Stomach (tissue), 9 donors: Measurements from ENCODE around the gene COA8. TPM values are rescaled to one million over a fixed set of nuclear protein-coding genes. Genes with fewer than 3 reads are reported as not detected.

Experiments used
- DNase-seq, 2 donors: peaks; one replicate each; pipeline versions ENCODE4 v3.0.0 to v3.0.0-alpha.2; 2013 to 2019
- H3K27ac ChIP-seq, 5 donors: fragments of 200-600 bp in 4 of 5; sonication (generic) in 4 of 5; one replicate each; pipeline ENCODE4 v1.5.1; 2013 to 2019; ENCODE audit warnings: mild to moderate bottlenecking in 1 of 5, moderate library complexity in 1 of 5
- H3K27me3 ChIP-seq, 3 donors: fragments of 200-600 bp; sonication (generic); one replicate each; pipeline ENCODE4 v1.5.1; 2017 to 2019; ENCODE audit warnings: mixed run types in 1 of 3
- H3K36me3 ChIP-seq, 4 donors: fragments of 200-600 bp; sonication (generic); 1 replicate in 3 of 4; 2 replicates in 1 of 4; pipeline ENCODE4 v1.5.1; 2016 to 2019
- H3K4me1 ChIP-seq, 4 donors: fragments of 200-600 bp; sonication (generic); one replicate each; pipeline ENCODE4 v1.5.1; 2016 to 2019
- H3K4me3 ChIP-seq, 4 donors: fragments of 200-600 bp; sonication (generic) in 3 of 4; one replicate each; pipeline ENCODE4 v1.5.1; 2016 to 2019; ENCODE audit warnings: mild to moderate bottlenecking in 1 of 4
- H3K9me3 ChIP-seq, 4 donors: fragments of 200-600 bp; sonication (generic); one replicate each; pipeline ENCODE4 v1.5.1; 2016 to 2019
- EP300 ChIP-seq: sonication (generic); formaldehyde crosslinking; IDR thresholded peaks from one replicate; pipeline ENCODE4 v1.6.1; 2017; ENCODE audit warnings: antibody characterized with exemption
- POLR2A ChIP-seq, 4 donors: fragments of 450-650 bp; IDR thresholded peaks; one replicate each; pipeline ENCODE4 v1.6.1; 2016; ENCODE audit warnings: antibody characterized with exemption in 4 of 4, control low read depth in 2 of 4, mild to moderate bottlenecking in 1 of 4, moderate library complexity in 1 of 4
- POLR2AphosphoS5 ChIP-seq, 3 donors: sonication (generic); formaldehyde crosslinking; IDR thresholded peaks; one replicate each; pipeline ENCODE4 v1.6.1; 2016; ENCODE audit warnings: antibody characterized with exemption in 3 of 3
- WGBS, 5 donors: extraction: QIAGEN DNeasy Blood & Tissue Kit in 3 of 5; methylation state at CpG; one replicate each; pipeline versions ENCODE4 v1.1.5 to v1.1.7; 2013 to 2018; 5-methylcytosine and 5-hydroxymethylcytosine counted together
- intact Hi-C: fragments of 100-400 bp; cut with DNase I; formaldehyde crosslinking; loops from one replicate; pipeline ENCODE4 v1.15.1; 2023; ENCODE audit warnings: low total_unique reads
- polyA plus RNA-seq, 3 donors: library from polyadenylated mRNA; stranded (reverse); fragments of 200-250 nt; gene quantifications; one replicate each; pipeline ENCODE4 v1.2.3, GENCODE V29; 2013
- total RNA-seq, 5 donors: library from RNA; depleted of rRNA; stranded (reverse); fragments of >200 nt; gene quantifications; one replicate each; pipeline versions ENCODE4 v1.1.0 to v1.2.3, GENCODE V29; 2014 to 2016
- TF ChIP-seq, protein P1 (sequence below), 7 experiments: fragments of 450-650 bp in 4 of 7; fragments of 200-600 bp in 3 of 7; sonication (generic) in 3 of 7; IDR thresholded peaks; one replicate each; pipeline ENCODE4 v1.5.1; 2016 to 2019; ENCODE audit warnings: antibody characterized with exemption in 7 of 7, control low read depth in 2 of 7, mild to moderate bottlenecking in 1 of 7
- donor health status: healthy with polysubstance abuse.
- donor health status: Bipolar disorder and iron deficiency.
- donor health status: healthy.

COA8 gene
- total and polyA plus RNA-seq, 8 donors: 6.4 to 96.5 (median 21.0) TPM

- intact Hi-C loops: no loop called here
- TF ChIP-seq POLR2AphosphoS5 (IDR thresholded peaks at IDR 0.05): no peak
- no peak for TF ChIP-seq POLR2A (IDR thresholded peaks at IDR 0.05)
- no peak for TF ChIP-seq EP300
- TF ChIP-seq, protein P1, sequence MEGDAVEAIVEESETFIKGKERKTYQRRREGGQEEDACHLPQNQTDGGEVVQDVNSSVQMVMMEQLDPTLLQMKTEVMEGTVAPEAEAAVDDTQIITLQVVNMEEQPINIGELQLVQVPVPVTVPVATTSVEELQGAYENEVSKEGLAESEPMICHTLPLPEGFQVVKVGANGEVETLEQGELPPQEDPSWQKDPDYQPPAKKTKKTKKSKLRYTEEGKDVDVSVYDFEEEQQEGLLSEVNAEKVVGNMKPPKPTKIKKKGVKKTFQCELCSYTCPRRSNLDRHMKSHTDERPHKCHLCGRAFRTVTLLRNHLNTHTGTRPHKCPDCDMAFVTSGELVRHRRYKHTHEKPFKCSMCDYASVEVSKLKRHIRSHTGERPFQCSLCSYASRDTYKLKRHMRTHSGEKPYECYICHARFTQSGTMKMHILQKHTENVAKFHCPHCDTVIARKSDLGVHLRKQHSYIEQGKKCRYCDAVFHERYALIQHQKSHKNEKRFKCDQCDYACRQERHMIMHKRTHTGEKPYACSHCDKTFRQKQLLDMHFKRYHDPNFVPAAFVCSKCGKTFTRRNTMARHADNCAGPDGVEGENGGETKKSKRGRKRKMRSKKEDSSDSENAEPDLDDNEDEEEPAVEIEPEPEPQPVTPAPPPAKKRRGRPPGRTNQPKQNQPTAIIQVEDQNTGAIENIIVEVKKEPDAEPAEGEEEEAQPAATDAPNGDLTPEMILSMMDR (IDR thresholded peaks at IDR 0.05): no peak
- DNase-seq: no peak
- peak overlapping the region in 4 of 5 donors; percentile 50 to 83 (median 75) for H3K27ac ChIP-seq
- H3K4me1 ChIP-seq: peaks cover 47 to 84% (median 65%) of the 10 kb centered on the region in 4 donors
- H3K36me3 ChIP-seq: peaks cover 5 to 40% (median 39%) of the 10 kb centered on the region in 4 donors
- H3K27me3 ChIP-seq: peaks cover 0 to 6% (median 0%) of the 10 kb centered on the region in 3 donors
- H3K4me3 ChIP-seq: no peak overlapping the region
- H3K9me3 ChIP-seq: no peaks in the 10 kb centered on the region
- 67 to 77% (median 72%) methylated on average over 13 to 18 of the region's 18 CpGs for WGBS, 5 donors
Observed at GRCh38 chr14:103537175-103537990, 25.4 kb upstream of the COA8 start.

GRCh38 chr14:103538291-103539055, 24.3 kb upstream of the COA8 start:
- Histone ChIP-seq H3K4me3 (no peak overlapping the region), H3K27me3 (peaks cover 0 to 7% (median 0%) of the 10 kb centered on the region in 3 donors), H3K36me3 (peaks cover 5 to 30% (median 28%) of the 10 kb centered on the region in 4 donors), H3K27ac (peak overlapping the region; percentile 18 to 83 (median 53)), H3K9me3 (no peaks in the 10 kb centered on the region), H3K4me1 (peaks cover 58 to 84% (median 70%) of the 10 kb centered on the region in 4 donors)
- DNase-seq: peak; percentile 43 to 56
- intact Hi-C loops: no loop called here
- TF ChIP-seq POLR2A (IDR thresholded peaks at IDR 0.05): no peak
- TF ChIP-seq, protein P1 (IDR thresholded peaks at IDR 0.05): no peak
- TF ChIP-seq POLR2AphosphoS5 (IDR thresholded peaks at IDR 0.05): peak in 1 of 3 donors; percentile 10
- TF ChIP-seq EP300: no peak
- 20 to 51% (median 33%) methylated on average over 15 to 30 of the region's 30 CpGs for WGBS, 5 donors

GRCh38 chr14:103539056-103539825, 23.5 kb upstream of the COA8 start:
- DNase-seq: no peak
- TF ChIP-seq, protein P1 (IDR thresholded peaks at IDR 0.05): no peak
- TF ChIP-seq POLR2AphosphoS5 (IDR thresholded peaks at IDR 0.05) (no peak), EP300 (no peak), POLR2A (IDR thresholded peaks at IDR 0.05) (no peak)
- H3K9me3 ChIP-seq: no peaks in the 10 kb centered on the region
- peak overlapping the region; percentile 7 to 83 (median 53) for H3K27ac ChIP-seq
- peaks cover 0 to 7% (median 0%) of the 10 kb centered on the region in 3 donors for H3K27me3 ChIP-seq
- no peak overlapping the region for H3K4me3 ChIP-seq
- H3K36me3 ChIP-seq: peaks cover 5 to 22% (median 21%) of the 10 kb centered on the region in 4 donors
- intact Hi-C loops: no loop called here
- WGBS, 5 donors: 65 to 72% (median 69%) methylated on average over 23 to 28 of the region's 28 CpGs
- peaks cover 66 to 84% (median 73%) of the 10 kb centered on the region in 4 donors for H3K4me1 ChIP-seq
